ENCODE results near the gene UGT2B28.
"Not testable (repeated sequence)": the region's sequence is repeated elsewhere in the genome, so short reads cannot be mapped to it uniquely, and the experiment has no call there.

DNA sequence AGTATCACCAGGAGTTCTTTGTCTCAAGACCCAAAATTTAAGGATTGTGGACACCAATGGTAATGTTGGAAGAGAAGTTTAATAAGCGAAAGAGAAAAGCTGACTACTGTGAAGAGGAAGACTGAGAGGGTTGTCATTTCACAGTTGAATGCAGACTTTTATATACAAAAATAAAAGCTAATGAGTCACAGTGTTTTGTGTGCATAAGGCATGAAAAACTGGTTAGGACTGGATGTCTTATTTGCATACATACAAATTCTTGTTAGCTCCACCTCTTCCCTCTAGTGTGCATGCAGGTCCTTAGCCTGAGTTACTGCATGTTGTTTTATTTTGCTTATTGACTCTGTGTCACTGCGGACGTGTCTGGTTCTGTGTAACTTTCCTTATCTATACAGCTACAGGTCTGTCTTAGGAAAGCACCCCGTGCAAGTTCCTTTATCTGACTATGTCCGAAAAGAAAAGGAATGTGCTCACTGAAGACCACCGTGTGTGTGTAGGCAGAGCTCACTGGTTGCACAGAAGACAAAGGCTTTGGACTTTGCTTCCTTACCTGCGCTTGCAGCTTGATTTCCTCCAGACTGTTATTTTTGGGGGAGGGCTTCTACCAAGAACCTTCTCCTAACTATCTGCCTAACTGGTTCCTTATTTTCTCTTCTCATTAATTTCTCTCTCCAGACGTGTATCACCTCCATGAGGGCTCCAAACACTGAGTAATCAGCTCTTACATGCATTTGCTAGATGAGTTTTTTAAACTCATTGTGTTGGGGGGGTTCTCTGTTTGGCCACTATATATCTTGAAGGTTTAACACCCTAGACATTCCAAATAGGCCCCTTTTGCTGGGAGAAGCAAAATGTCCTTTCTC lies 63.5 kb downstream of the UGT2B28 start:
- TF ChIP-seq, protein P1, sequence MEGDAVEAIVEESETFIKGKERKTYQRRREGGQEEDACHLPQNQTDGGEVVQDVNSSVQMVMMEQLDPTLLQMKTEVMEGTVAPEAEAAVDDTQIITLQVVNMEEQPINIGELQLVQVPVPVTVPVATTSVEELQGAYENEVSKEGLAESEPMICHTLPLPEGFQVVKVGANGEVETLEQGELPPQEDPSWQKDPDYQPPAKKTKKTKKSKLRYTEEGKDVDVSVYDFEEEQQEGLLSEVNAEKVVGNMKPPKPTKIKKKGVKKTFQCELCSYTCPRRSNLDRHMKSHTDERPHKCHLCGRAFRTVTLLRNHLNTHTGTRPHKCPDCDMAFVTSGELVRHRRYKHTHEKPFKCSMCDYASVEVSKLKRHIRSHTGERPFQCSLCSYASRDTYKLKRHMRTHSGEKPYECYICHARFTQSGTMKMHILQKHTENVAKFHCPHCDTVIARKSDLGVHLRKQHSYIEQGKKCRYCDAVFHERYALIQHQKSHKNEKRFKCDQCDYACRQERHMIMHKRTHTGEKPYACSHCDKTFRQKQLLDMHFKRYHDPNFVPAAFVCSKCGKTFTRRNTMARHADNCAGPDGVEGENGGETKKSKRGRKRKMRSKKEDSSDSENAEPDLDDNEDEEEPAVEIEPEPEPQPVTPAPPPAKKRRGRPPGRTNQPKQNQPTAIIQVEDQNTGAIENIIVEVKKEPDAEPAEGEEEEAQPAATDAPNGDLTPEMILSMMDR (IDR thresholded peaks at IDR 0.05; ENCODE audit: low read length): not testable (repeated sequence)
- TF ChIP-seq EZH2 (IDR thresholded peaks at IDR 0.05; ENCODE audit: borderline replicate concordance, low read length): not testable (repeated sequence)

Measured in OCI-LY1 (cell line).